ENCODE data around the gene PDGFD. TPM values are rescaled to one million over a fixed set of nuclear protein-coding genes. Genes with fewer than 3 reads are reported as not detected.

The PDGFD gene
- total and polyA plus RNA-seq, 2 donors (not counting 1 experiment from before 2014, with no cell fraction given) = 0.07 to 0.71 TPM

DNA sequence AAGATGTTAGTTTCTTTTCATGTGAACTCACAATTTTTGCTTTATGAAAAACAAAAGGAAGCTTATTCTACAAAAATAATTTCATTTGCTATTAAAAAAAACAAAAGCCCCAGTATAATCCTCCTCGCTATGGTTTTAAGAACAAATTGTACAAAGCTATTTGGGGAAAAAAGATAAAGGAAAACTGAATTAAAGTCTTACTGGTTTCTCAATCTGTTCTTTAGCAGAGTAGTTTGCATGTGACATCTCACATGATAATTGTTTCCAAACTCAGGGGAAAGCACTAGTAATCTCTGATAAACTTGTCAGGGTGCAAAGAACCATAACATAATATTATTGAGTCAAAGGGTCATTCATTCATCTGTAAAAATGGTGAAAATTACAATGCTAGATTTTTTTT lies 130.4 kb downstream of the PDGFD start:
- WGBS (ENCODE audit: insufficient coverage) = no CpG with 5 or more reads among the region's 1 CpG
- no peaks in the 10 kb centered on the region for H3K4me1 Mint-ChIP-seq
- H4K20me1 ChIP-seq (ENCODE audit: control insufficient read depth, insufficient read depth, low read length, poor library complexity, severe bottlenecking) = no peaks in the 10 kb centered on the region
- ChIA-PET CTCF (no interaction called here), POLR2A (no interaction called here)
- H3K36me3 ChIP-seq (replicated peaks in 1 of 2; ENCODE audit: control extremely low read depth in 1 of 2, control insufficient read depth in 1 of 2, extremely low read depth in 1 of 2, insufficient read depth in 2 of 2, low read length in 1 of 2) = no peaks in the 10 kb centered on the region
- H3K27ac Mint-ChIP-seq = no peak overlapping the region
- H3K4me3 ChIP-seq (ENCODE audit: control extremely low read depth in 1 of 5, extremely low read depth in 1 of 5, insufficient read depth in 1 of 5, low read depth in 2 of 5, low read length in 4 of 5) = no peak overlapping the region
- ATAC-seq (ENCODE audit: low read depth) (no peak), DNase-seq (no peak)
- no peak overlapping the region for H3K27ac ChIP-seq (ENCODE audit: low read length in 2 of 2)
- intact Hi-C loops (cut with micrococcal nuclease) = no loop called here
- H3K4me3 Mint-ChIP-seq = no peak overlapping the region
- no peak overlapping the region for H3K4me2 ChIP-seq (replicated peaks; ENCODE audit: low read depth, low read length, poor library complexity, severe bottlenecking)
- H2AFZ ChIP-seq (ENCODE audit: insufficient read depth, low read depth, low read length, poor library complexity, severe bottlenecking) = no peak overlapping the region
- H3K4me1 ChIP-seq (ENCODE audit: control insufficient read depth in 2 of 2, insufficient read depth in 2 of 2, low read length in 2 of 2) = no peaks in the 10 kb centered on the region
- H3K9me3 ChIP-seq (ENCODE audit: control extremely low read depth in 1 of 3, control insufficient read depth in 2 of 3, insufficient read depth in 1 of 3, low read length in 2 of 3) = peaks cover 0 to 9% (median 0%) of the 10 kb centered on the region in 3 donors
- TF ChIP-seq, protein P1, sequence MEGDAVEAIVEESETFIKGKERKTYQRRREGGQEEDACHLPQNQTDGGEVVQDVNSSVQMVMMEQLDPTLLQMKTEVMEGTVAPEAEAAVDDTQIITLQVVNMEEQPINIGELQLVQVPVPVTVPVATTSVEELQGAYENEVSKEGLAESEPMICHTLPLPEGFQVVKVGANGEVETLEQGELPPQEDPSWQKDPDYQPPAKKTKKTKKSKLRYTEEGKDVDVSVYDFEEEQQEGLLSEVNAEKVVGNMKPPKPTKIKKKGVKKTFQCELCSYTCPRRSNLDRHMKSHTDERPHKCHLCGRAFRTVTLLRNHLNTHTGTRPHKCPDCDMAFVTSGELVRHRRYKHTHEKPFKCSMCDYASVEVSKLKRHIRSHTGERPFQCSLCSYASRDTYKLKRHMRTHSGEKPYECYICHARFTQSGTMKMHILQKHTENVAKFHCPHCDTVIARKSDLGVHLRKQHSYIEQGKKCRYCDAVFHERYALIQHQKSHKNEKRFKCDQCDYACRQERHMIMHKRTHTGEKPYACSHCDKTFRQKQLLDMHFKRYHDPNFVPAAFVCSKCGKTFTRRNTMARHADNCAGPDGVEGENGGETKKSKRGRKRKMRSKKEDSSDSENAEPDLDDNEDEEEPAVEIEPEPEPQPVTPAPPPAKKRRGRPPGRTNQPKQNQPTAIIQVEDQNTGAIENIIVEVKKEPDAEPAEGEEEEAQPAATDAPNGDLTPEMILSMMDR (IDR thresholded peaks at IDR 0.05) = no peak
- TF ChIP-seq EZH2 (IDR thresholded peaks at IDR 0.05; ENCODE audit: borderline replicate concordance, insufficient read depth, low read depth, low read length, poor library complexity, severe bottlenecking) = no peak
- H3K27me3 Mint-ChIP-seq = no peaks in the 10 kb centered on the region
- H3K9me3 Mint-ChIP-seq (ENCODE audit: insufficient read depth) = peaks cover 3% of the 10 kb centered on the region
- no peaks in the 10 kb centered on the region for H3K27me3 ChIP-seq (replicated peaks in 1 of 4; ENCODE audit: control extremely low read depth in 1 of 4, control insufficient read depth in 3 of 4, insufficient read depth in 4 of 4, low read length in 3 of 4)
- H3K79me2 ChIP-seq (ENCODE audit: control insufficient read depth, insufficient read depth, low read length) = no peaks in the 10 kb centered on the region
- no peak overlapping the region for H3K9ac ChIP-seq (ENCODE audit: low read length)

DNA sequence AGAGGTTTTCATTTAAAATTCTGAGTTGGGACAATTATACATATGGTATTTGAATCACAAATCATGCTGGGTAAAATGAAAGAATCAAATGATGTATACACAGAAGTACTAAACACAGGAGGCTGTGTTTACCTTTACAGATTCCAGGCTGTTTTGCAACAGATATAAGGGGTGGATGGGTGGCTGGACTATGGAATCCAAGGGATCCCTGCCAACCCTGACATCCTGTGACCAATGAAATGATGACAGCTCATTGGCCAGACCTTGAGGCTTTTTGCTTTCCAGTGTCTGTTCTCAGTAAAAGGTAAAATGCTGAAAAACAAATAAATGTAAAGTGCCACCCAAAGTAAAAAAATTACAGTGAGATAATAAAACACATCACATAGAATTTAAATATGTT lies 130.8 kb downstream of the PDGFD start:
- DNase-seq = no peak
- no peak overlapping the region for H3K4me3 Mint-ChIP-seq
- no peak overlapping the region for H3K27ac Mint-ChIP-seq
- no peaks in the 10 kb centered on the region for H3K36me3 ChIP-seq (replicated peaks in 1 of 2; ENCODE audit: control extremely low read depth in 1 of 2, control insufficient read depth in 1 of 2, extremely low read depth in 1 of 2, insufficient read depth in 2 of 2, low read length in 1 of 2)
- ATAC-seq (ENCODE audit: low read depth) = no peak
- peaks cover 3% of the 10 kb centered on the region for H3K9me3 Mint-ChIP-seq (ENCODE audit: insufficient read depth)
- H4K20me1 ChIP-seq (ENCODE audit: control insufficient read depth, insufficient read depth, low read length, poor library complexity, severe bottlenecking) = no peaks in the 10 kb centered on the region
- no peak overlapping the region for H3K4me2 ChIP-seq (replicated peaks; ENCODE audit: low read depth, low read length, poor library complexity, severe bottlenecking)
- no peak overlapping the region for H3K4me3 ChIP-seq (ENCODE audit: control extremely low read depth in 1 of 5, extremely low read depth in 1 of 5, insufficient read depth in 1 of 5, low read depth in 2 of 5, low read length in 4 of 5)
- no peak overlapping the region for H3K27ac ChIP-seq (ENCODE audit: low read length in 2 of 2)
- no peaks in the 10 kb centered on the region for H3K4me1 ChIP-seq (ENCODE audit: control insufficient read depth in 2 of 2, insufficient read depth in 2 of 2, low read length in 2 of 2)
- H3K27me3 Mint-ChIP-seq = no peaks in the 10 kb centered on the region
- ChIA-PET POLR2A (no interaction called here), CTCF (no interaction called here)
- no peaks in the 10 kb centered on the region for H3K27me3 ChIP-seq (replicated peaks in 1 of 4; ENCODE audit: control extremely low read depth in 1 of 4, control insufficient read depth in 3 of 4, insufficient read depth in 4 of 4, low read length in 3 of 4)
- intact Hi-C loops (cut with micrococcal nuclease) = no loop called here
- no peaks in the 10 kb centered on the region for H3K4me1 Mint-ChIP-seq
- peaks cover 0 to 9% (median 0%) of the 10 kb centered on the region in 3 donors for H3K9me3 ChIP-seq (ENCODE audit: control extremely low read depth in 1 of 3, control insufficient read depth in 2 of 3, insufficient read depth in 1 of 3, low read length in 2 of 3)
- no peak overlapping the region for H2AFZ ChIP-seq (ENCODE audit: insufficient read depth, low read depth, low read length, poor library complexity, severe bottlenecking)
- H3K79me2 ChIP-seq (ENCODE audit: control insufficient read depth, insufficient read depth, low read length) = no peaks in the 10 kb centered on the region
- TF ChIP-seq EZH2 (IDR thresholded peaks at IDR 0.05; ENCODE audit: borderline replicate concordance, insufficient read depth, low read depth, low read length, poor library complexity, severe bottlenecking) = no peak
- TF ChIP-seq, protein P1 (IDR thresholded peaks at IDR 0.05) = no peak
- no peak overlapping the region for H3K9ac ChIP-seq (ENCODE audit: low read length)

Measured in B cell (primary cell).